DMS53 (cell line): ENCODE measurements around the gene ACACA.

Experiments
- DNase-seq: peaks from one replicate; lab custom pipeline; 2025; lab: John Stamatoyannopoulos, UW

The ACACA gene

GRCh38 chr17:37067555-37068111 lies 339.0 kb downstream of the ACACA start:
- peak; percentile 84 for DNase-seq

- no peak for DNase-seq
Observed at GRCh38 chr17:37066322-37067255, 340.0 kb downstream of the ACACA start.

DNA sequence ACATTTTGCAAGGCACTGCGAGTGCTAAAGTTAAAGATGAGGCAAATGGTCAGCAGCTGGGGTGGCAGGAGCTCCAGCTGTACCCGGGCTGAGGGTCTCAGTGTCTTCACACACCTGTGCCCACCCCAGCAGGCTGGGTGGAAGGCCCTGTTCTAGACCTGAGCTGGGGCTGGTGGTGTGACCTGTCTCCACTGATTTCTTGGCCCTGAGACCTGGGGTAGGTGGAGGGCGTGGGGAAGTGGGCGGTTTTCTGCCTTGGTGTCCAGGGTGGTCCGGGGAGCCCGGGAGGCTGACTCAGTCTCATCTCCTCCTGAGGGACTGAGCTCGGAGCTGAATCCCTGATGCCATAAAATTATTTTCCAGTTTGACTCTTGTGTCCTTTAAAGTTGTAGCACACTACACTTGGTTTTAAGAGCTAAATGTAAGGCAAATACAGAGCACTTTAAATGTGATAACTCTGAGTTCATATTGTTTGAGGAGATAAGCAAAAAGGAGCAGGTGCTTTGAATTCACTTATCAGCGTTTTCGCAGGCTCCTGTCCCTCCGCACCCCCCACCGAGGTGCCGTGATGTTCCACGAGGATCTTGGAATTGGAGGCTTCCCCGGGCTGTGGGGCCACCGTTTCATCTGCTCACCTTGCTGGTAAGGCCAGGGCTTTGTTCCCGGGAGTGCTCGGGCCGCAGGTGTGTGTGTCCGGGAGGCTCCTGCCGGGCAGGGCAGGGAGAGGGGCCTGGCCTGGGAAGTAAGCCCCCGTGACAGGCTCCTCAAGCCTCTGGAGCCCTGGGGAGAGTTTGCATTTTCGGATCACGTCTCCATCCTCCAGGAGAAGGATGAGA lies 340.9 kb downstream of the ACACA start:
- no peak for DNase-seq

GRCh38 chr17:37064956-37065355 lies 341.7 kb downstream of the ACACA start:
- DNase-seq, result no peak

DNA sequence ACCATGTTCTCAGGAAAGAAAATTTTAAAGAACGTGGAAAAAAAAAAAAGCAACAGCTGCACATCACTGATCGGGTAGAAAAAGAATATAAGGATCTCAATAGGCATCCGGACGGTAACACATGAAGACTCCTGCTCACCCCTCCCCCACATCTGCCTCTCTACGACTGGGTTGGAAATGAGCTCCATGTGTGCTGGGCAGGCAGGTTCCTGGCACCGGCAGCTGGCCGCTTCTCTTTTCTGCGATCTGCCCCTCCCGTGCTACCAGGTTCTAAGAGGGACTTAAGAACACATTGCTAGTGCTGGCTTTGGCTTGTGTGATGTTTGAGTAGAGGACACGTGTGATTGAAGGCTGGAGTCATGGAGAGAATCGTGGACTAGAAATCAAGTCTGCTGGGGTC lies 342.4 kb downstream of the ACACA start:
- DNase-seq, result peak; percentile 60

- no peak for DNase-seq
Observed at GRCh38 chr17:37062021-37062420, 344.6 kb downstream of the ACACA start.

DNA sequence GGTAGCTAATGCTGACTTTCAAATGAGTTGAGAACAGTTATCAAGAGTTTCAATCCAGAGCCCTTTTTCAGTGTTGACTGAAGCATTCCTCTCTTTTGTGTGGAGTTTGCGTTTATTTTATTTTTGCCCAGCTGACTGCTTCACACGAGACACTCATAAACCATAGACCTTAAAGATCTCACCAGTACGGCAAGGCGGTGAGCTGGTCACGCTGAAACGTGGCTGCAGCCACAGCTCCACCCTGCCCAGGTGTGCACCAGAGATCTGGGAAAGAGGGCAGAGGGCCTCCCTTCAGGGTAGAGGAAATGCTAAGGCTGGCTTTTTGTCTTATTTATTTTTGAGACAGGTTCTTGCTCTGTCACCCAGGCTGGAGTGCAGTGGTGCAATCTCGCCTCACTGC lies 345.7 kb downstream of the ACACA start:
- DNase-seq, result no peak

DNA sequence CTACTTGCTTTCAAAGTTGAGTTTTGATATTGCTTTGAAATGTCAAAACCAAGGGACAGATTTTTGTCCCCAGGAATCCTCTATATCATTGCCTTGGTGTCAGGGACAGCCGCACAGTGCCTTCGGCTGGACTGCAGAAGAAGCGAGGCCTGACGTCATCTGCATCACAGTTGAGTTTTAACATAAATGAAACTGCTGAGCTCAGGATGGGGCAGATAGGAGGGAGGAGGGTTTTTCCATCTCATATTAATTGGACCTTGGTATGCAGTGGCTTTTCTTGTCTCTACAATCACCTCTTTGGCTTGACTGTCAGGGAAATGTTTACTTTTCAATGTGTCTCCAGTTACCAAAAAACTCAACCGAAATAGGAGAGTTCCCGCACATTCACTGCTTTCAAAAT lies 346.5 kb downstream of the ACACA start:
- no peak for DNase-seq

- DNase-seq, result no peak
Observed at GRCh38 chr17:37059493-37059892, 347.1 kb downstream of the ACACA start.

DNA sequence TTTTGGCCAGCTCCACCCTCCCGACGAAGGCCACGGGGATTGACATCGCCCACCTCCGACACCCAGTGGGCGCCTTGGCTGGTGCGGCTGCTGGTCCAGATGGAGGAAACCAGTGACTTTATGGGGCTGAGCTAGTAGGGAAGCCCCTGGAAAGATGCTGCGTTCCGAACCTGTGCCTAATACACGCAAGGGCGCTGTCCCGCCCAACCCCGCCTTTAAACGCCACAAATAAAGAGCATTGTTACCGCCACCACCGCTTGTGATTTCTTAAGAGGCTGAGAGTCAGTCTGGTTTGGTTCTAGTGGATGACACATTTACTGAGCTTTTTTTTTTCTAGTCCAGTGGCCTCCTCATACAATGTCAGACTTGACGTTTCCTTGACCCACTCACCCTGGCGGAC lies 350.0 kb downstream of the ACACA start:
- no peak for DNase-seq

- no peak for DNase-seq
Observed at GRCh38 chr17:37054894-37055293, 351.7 kb downstream of the ACACA start.

DNA sequence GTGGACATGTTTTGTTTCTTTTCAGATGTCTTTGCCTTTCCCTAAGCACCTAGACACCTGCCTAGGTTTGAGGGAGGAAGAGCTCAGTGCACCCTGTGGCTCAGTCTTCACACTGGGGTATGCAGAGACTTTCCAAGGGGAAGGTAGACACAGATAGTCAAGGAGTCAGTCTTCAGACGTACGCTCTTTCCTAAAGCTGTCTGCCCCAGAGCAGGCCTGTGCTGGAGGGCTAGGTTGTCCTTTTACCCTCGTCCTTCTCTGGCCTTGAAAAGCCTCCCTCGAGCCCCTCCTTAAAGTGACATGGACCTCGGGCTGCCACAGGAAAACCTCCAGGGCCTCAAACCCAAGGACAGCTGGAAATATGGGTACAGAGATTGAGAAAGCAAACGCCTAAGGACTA lies 354.2 kb downstream of the ACACA start:
- no peak for DNase-seq

GRCh38 chr17:37051833-37052232 lies 354.8 kb downstream of the ACACA start:
- no peak for DNase-seq

- DNase-seq, result no peak
Observed at GRCh38 chr17:37051381-37051780, 355.3 kb downstream of the ACACA start.

GRCh38 chr17:37050920-37051319 lies 355.7 kb downstream of the ACACA start:
- DNase-seq, result no peak

- no peak for DNase-seq
Observed at GRCh38 chr17:37048811-37049210, 357.8 kb downstream of the ACACA start.

DNA sequence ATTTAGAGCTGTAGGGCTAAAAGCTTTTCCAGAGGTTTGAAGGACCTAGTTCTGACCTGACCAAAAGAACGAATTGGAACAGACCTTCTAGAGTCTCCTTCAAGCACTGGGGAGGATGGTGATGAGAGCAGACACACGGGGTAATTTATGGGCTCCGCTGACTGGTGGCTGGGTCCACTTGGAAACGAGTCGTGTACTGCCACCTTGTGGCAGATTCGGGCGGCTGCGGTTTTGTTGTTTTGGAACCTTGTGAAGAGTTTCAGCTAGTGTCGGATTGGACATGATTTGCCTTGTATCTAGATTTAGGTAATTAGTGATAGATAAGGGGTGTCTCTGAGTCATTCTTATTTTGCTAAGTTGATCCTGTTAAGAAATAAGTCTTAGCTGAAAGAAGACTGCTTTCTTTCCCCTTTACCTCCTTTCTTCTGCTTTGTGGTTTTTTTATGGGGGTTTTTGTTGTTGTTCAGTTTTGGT lies 359.0 kb downstream of the ACACA start:
- peak; percentile 84 for DNase-seq

DNA sequence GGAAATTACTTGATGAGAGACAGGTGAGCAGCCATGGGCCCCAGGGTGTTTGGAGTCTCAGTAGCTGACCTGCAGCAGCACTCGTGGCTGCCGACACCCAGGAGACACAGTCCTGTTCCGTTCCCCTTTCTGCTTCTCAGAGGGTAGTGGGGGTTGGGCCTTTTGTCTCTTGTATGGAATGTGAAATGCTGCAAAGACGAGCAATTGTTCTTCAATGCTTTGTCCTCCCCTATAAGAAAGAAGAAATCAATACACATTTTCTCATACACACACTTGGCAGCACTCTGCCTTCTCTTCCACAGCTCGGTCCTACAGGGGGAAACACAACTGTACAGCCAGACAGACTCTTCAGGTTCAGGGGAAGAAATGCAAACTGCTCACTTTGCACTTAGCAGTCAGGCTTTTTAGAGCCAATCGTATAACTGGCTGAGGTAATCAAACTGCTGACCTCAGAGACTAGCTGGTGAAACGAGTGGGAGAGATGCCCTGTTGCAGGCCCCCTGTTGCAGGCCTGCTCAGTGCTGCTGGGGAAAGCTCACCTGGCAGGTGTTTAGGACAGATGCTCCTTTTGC lies 361.2 kb downstream of the ACACA start:
- DNase-seq, result no peak

- no peak for DNase-seq
Observed at GRCh38 chr17:37043201-37043600, 363.4 kb downstream of the ACACA start.

GRCh38 chr17:37041932-37042331 lies 364.7 kb downstream of the ACACA start:
- no peak for DNase-seq

DNA sequence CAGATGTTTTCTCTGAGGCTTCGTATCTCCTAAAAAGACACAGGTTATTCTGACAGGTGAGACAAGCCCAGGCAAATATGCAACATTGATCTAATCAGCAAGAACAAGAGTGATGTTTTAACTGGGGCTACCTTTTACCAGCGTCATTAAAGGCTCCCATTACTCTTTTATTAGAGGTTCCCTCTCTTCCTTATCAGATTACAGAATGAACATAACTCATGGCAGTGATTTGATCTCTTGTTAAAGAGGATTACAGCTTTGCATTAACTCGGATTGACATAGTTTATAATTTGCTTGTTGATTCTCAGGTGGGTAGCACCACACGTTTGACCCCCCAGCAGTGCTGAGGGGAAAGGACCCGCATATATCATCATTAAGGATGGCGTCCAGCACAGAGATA lies 367.4 kb downstream of the ACACA start:
- no peak for DNase-seq

DNA sequence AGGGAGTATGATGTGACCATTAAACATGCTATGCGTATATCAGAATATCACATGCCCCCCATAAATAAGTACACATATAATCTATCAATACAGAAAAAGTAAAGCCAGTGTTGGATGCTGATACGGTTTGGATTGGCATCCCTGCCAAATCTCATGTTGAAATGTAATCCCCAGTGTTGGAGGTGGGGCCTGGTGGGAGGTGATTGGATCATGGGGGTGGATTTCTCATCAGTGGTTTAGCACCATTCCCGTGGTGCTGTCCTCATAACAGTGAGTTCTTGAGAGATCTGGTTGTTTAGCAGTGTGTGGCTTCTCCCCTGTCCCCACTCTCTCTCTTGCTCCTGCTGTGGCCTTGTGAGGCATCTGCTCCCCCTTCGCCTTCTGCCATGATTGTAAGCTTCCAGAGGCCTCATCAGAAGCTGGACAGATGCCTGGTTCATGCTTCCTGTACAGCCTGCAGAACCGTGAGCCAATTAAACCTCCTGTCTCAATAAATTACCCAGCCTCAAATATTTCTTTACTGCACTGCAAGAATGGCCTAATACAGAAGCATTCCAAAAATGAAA lies 369.0 kb downstream of the ACACA start:
- DNase-seq, result no peak
